OCI-LY1 (cell line): ENCODE measurements around the gene FOXN3.

ENCODE experiments used
- H2AFZ ChIP-seq: fragments of 200-600 bp; sonication (generic), shearing (Covaris generic); 2 replicates; pipeline ENCODE4 v1.6.0; 2014; ENCODE audit warnings: antibody characterized with exemption, mild to moderate bottlenecking, low read length
- H3F3A ChIP-seq: fragments of 200-600 bp; sonication (generic), shearing (Covaris generic); 2 replicates; pipeline ENCODE4 v1.6.0; 2014; ENCODE audit warnings: mild to moderate bottlenecking, antibody characterized with exemption, low read length, moderate library complexity; ENCODE audit not compliant: insufficient read depth
- H3K27ac ChIP-seq: fragments of 200-600 bp; sonication (generic); 2 replicates; pipeline ENCODE4 v1.5.1; 2014; ENCODE audit warnings: low read length, mixed run types, mild to moderate bottlenecking, low read depth; ENCODE audit not compliant: poor library complexity, severe bottlenecking
- H3K27me3 ChIP-seq: fragments of 200-600 bp; sonication (generic); 2 replicates; pipeline ENCODE4 v1.6.0; 2014; ENCODE audit warnings: antibody characterized with exemption, mild to moderate bottlenecking, low read length, moderate library complexity; ENCODE audit not compliant: insufficient read depth
- H3K36me3 ChIP-seq: fragments of 200-600 bp; sonication (generic); 2 replicates; pipeline ENCODE4 v1.6.1; 2014; ENCODE audit warnings: mild to moderate bottlenecking, antibody characterized with exemption, low read length, moderate library complexity, mixed read lengths; ENCODE audit not compliant: insufficient read depth
- H3K4me1 ChIP-seq: fragments of 200-600 bp; sonication (generic); 2 replicates; pipeline ENCODE4 v1.5.1; 2014; ENCODE audit warnings: mild to moderate bottlenecking, low read length, moderate library complexity; ENCODE audit not compliant: insufficient read depth, severe bottlenecking
- H3K4me2 ChIP-seq: fragments of 200-600 bp; sonication (generic), shearing (Covaris generic); 2 replicates; pipeline ENCODE4 v1.6.1; 2014; ENCODE audit warnings: low read length
- H3K4me3 ChIP-seq: fragments of 200-600 bp; sonication (generic); 2 replicates; pipeline ENCODE4 v1.5.1; 2014; ENCODE audit warnings: low read length, low read depth, mild to moderate bottlenecking, mixed read lengths; ENCODE audit not compliant: poor library complexity, severe bottlenecking
- H3K79me2 ChIP-seq: fragments of 200-600 bp; shearing (Covaris generic); 2 replicates; pipeline ENCODE4 v1.6.1; 2016; ENCODE audit warnings: mixed run types, low read length, mixed read lengths; ENCODE audit not compliant: insufficient read depth
- H3K9ac ChIP-seq: fragments of 200-600 bp; sonication (generic), shearing (Covaris generic); 2 replicates; pipeline ENCODE4 v1.6.1; 2014; ENCODE audit warnings: mild to moderate bottlenecking, low read length, mixed read lengths
- H3K9me2 ChIP-seq: fragments of 200-600 bp; sonication (generic), shearing (Covaris generic); 2 replicates; pipeline ENCODE4 v1.6.1; 2014; ENCODE audit warnings: low read depth, mild to moderate bottlenecking, low read length, mixed read lengths
- H3K9me3 ChIP-seq: fragments of 200-600 bp; shearing (Covaris generic); 2 replicates; pipeline ENCODE4 v1.6.1; 2014; ENCODE audit warnings: low read length, mixed read lengths
- H4K20me1 ChIP-seq: fragments of 200-600 bp; sonication (generic), shearing (Covaris generic); 2 replicates; pipeline ENCODE4 v1.6.0; 2016; ENCODE audit warnings: mild to moderate bottlenecking, low read length; ENCODE audit not compliant: insufficient read depth
- CTCF ChIP-seq: fragments of 200-600 bp; sonication (generic), shearing (Covaris generic); IDR thresholded peaks from 2 replicates; pipeline ENCODE4 v1.5.1; 2017; ENCODE audit warnings: mild to moderate bottlenecking, antibody characterized with exemption, low read length, moderate library complexity, mixed read lengths
- EZH2 ChIP-seq: fragments of 200-600 bp; sonication (generic), shearing (Covaris generic); IDR thresholded peaks from 2 replicates; pipeline ENCODE4 v1.8.0; 2017; ENCODE audit warnings: borderline replicate concordance, mixed run types, mild to moderate bottlenecking, antibody characterized with exemption, low read length, moderate library complexity, mixed read lengths

FOXN3 gene

GRCh38 chr14:89422952-89423345 lies 5.9 kb upstream of the FOXN3 start:
- Histone ChIP-seq H3K4me2 (no peak overlapping the region), H3K4me1 (peaks cover 26% of the 10 kb centered on the region), H2AFZ (no peak overlapping the region), H3K36me3 (no peaks in the 10 kb centered on the region), H3K9ac (no peak overlapping the region), H3F3A (no peaks in the 10 kb centered on the region), H3K79me2 (no peaks in the 10 kb centered on the region), H3K4me3 (no peak overlapping the region), H3K9me2 (no peaks in the 10 kb centered on the region), H3K9me3 (no peaks in the 10 kb centered on the region), H3K27ac (no peak overlapping the region), H4K20me1 (no peaks in the 10 kb centered on the region), H3K27me3 (no peaks in the 10 kb centered on the region)
- TF ChIP-seq CTCF (no peak), EZH2 (no peak)

GRCh38 chr14:89422181-89422951 lies 5.3 kb upstream of the FOXN3 start:
- no peak overlapping the region for H3K27ac ChIP-seq
- no peaks in the 10 kb centered on the region for H3K9me2 ChIP-seq
- H3K9ac ChIP-seq, result no peak overlapping the region
- TF ChIP-seq EZH2, result no peak
- TF ChIP-seq CTCF, result no peak
- H3F3A ChIP-seq, result no peaks in the 10 kb centered on the region
- no peaks in the 10 kb centered on the region for H3K9me3 ChIP-seq
- H3K27me3 ChIP-seq, result no peaks in the 10 kb centered on the region
- H3K79me2 ChIP-seq, result no peaks in the 10 kb centered on the region
- no peaks in the 10 kb centered on the region for H4K20me1 ChIP-seq
- no peak overlapping the region for H3K4me2 ChIP-seq
- H3K4me1 ChIP-seq, result peaks cover 27% of the 10 kb centered on the region
- H3K36me3 ChIP-seq, result no peaks in the 10 kb centered on the region
- H2AFZ ChIP-seq, result no peak overlapping the region
- no peak overlapping the region for H3K4me3 ChIP-seq

- Histone ChIP-seq H3K4me3 (no peak overlapping the region), H3K9me3 (no peaks in the 10 kb centered on the region), H3K9ac (no peak overlapping the region), H3K79me2 (peaks cover 4% of the 10 kb centered on the region), H3K4me1 (peaks cover 24% of the 10 kb centered on the region), H4K20me1 (no peaks in the 10 kb centered on the region), H3K27me3 (no peaks in the 10 kb centered on the region), H3K4me2 (no peak overlapping the region), H3F3A (no peaks in the 10 kb centered on the region), H3K27ac (no peak overlapping the region), H3K9me2 (no peaks in the 10 kb centered on the region), H2AFZ (no peak overlapping the region), H3K36me3 (no peaks in the 10 kb centered on the region)
- TF ChIP-seq CTCF (no peak), EZH2 (no peak)
These were observed 3.5 kb upstream of the FOXN3 start for GRCh38 chr14:89420502-89420901.
